GM12874 (cell line): ENCODE data around the gene ZP2.

Experiments
- TF ChIP-seq, protein P1 (sequence below): IDR thresholded peaks from 2 replicates; pipeline ENCODE4 v1.5.1; 2011; ENCODE audit warnings: low read depth, mild to moderate bottlenecking, control low read depth, low read length, moderate library complexity; ENCODE audit not compliant: insufficient read depth

Gene ZP2

DNA sequence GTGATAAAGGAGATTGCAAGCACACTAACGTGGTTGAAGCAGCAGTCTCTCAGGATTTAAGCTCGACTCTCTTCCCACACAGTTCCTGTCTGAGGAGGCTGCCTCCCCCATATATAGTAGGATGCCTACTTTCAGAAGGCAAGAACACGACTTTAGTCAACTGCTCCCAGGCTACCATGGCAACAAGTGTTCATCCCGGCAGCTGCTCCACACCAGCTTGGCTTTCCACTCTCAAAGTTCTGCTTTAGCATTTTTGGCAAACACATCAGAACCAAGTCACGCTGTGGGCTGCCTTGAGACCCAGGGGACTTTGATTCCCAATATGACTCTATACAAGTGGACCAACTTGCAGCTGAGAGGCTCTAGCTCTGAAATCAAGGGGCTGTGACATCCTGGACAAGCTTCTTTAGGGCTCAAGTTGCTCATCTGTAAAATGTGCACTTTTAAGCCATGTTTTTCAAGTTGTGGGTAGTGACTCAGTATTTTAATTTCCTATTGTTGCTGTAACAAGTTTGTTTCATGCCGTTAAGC, 16.5 kb downstream of the ZP2 start:
- TF ChIP-seq, protein P1, sequence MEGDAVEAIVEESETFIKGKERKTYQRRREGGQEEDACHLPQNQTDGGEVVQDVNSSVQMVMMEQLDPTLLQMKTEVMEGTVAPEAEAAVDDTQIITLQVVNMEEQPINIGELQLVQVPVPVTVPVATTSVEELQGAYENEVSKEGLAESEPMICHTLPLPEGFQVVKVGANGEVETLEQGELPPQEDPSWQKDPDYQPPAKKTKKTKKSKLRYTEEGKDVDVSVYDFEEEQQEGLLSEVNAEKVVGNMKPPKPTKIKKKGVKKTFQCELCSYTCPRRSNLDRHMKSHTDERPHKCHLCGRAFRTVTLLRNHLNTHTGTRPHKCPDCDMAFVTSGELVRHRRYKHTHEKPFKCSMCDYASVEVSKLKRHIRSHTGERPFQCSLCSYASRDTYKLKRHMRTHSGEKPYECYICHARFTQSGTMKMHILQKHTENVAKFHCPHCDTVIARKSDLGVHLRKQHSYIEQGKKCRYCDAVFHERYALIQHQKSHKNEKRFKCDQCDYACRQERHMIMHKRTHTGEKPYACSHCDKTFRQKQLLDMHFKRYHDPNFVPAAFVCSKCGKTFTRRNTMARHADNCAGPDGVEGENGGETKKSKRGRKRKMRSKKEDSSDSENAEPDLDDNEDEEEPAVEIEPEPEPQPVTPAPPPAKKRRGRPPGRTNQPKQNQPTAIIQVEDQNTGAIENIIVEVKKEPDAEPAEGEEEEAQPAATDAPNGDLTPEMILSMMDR = no peak

DNA sequence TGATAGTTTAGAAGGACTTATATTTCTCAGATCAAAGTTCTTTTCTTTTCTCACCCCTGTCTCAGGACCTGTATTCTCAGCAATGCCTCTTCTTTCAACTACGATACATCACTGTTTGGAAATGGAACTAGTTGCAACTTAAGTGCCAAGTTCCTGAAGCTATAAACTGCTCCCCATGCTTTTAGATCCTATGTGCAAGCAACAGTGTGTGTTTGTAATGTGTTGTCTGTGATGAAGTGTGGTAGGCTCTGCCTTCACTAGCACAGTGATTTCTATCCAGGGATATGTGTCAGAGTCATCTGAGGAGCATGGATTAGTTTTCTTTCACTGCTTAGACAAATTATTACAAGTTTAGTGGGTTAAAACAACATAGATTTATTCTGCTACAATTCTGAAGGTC, 18.4 kb downstream of the ZP2 start:
- TF ChIP-seq, protein P1 = no peak

DNA sequence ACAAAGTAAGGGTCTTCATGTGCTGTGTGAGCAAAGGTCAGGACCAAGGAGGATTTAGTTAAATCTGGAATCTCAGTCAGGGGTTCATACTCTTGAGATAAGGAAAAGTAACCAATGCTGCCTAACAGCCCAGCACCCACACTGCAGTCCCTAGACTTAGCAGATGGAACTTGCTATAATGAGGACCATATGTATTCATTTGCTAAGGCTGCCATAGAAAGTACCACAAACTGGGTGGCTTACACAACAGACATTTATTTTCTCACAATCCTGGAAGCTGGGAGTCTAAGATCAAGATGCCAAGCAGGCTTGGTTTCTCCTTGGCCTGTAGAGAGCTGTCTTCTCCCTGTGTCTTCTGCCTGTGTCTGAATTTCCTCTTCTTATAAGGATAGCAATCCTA, 20.8 kb downstream of the ZP2 start:
- TF ChIP-seq, protein P1 = no peak

DNA sequence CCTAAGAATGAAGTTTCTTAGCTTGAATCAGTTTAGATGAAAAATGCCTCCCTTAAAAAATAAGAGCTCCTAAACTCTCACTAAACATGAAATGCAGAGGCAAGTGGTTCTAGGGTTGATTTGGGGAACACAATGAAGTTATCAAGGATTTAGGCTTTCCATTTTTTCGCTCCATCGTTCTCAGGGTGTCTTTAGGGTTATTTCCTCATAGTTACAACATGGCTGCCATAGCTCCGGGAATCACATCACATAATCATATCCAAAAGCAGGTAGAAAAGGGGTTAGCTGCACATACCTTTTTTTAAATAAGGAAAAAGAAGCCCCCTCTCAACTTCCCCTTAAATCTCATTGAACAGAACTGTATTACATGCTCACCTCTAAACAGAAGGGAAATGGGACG, 21.4 kb downstream of the ZP2 start:
- TF ChIP-seq, protein P1 = no peak

DNA sequence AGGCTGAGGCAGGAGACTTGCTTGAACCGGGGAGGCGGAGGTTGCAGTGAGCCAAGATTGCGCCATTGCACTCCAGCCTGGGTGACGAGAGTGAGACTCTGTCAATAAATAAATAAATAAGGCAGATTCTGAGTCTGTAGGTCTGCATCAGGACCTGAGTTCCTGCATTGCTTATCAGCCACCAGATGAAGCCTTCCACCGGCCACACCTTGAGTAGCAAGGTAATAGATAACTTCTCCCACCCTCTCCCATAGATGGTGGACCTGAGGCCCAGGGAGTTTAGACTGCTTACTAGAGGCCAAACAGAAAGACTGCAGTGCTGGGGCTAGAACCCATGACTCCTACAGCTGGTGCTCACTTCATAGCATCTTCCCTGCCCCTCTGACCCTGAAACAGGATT, 22.1 kb downstream of the ZP2 start:
- TF ChIP-seq, protein P1 = no peak

DNA sequence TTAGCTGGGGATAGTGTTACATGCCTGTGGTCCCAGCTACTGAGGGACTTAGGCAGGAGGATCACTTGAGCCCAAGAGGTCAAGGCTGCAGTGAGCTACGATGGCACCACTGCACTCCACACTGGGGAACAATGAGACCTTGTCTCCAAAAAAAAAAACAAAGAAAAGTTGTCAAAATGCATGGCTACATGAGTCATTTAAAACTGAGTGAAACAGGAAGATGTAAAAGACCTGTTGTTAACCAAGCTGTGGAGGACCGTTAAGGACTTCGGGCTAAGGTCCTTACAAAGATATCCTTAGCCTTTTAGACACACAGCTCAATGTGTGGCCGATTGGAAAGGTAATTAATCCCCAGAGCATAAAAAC, 25.1 kb downstream of the ZP2 start:
- TF ChIP-seq, protein P1 = no peak

DNA sequence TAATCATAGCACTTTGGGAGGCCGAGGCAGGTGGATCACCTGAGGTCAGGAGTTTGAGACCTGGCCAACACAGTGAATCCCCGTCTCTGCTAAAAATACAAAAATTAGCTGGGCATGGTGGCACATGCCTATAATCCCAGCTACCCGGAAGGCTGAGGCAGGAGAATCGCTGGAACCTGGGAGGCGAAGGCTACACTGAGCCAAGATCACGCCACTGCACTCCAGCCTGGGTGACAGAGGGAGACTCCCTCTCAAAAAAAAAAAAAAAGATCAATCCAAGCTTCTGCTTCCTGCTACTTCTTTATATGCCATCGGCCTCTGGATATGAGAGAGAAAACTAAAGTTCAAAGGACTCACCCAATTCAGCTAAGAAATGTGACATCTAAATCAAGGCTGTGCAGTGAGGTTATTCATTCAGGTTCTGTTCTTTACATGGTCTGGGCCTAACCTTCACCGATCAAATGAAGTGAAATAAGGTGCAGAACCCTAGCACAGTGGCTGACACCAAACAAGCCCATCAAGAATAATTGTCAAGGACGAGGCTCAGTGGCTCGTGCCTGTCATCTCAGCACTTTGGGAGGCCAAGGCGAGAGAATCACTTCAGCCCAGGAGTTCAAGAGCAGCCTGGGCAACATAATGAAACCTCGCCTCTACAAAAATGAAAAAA, 25.6 kb downstream of the ZP2 start:
- TF ChIP-seq, protein P1 = no peak
